ENCODE results near the gene DOK3.

DOK3 gene

DNA sequence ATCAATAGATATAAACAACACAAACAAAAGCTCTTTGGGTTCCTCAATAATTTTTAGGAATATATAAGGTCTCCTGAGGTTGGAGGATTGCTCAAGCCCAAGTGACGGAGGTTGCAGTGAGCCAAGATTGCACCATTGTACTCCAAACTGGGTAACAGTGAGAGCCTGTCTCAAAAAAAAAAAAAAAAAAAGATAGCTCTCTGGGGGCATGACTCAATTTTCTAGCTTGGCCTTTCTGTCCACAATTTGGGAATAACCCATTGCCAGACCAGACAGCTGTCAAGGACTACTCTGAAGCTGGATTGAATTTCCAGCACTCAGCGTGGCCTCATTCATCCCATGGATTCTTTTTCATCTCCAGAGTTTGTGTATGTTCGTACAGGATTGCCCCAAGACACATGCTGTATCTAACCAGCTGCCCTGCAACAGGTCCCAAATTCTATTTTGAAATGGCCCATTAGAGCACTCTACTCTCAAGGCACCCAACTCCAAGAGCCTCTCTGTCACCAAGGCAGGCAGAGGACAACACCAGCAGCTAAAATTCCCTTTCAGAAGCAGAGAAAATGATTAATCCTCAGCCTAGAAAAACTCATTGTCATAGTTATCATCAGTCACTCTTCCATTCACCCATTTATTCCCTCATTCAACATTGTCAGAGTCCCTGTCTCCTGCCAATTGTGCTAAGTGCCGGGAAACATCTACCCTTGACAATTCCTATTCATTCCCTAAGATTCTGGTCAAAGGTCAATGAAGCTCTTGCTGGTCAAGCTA, 36.0 kb upstream of the DOK3 start:
- H3K4me2 ChIP-seq (ENCODE audit: low read depth, low read length, poor library complexity, severe bottlenecking), result no peak overlapping the region
- no peaks in the 10 kb centered on the region for H3K27me3 ChIP-seq (ENCODE audit: insufficient read depth, low read length, poor library complexity, severe bottlenecking)
- no peaks in the 10 kb centered on the region for H4K20me1 ChIP-seq (ENCODE audit: insufficient read depth, low read length, poor library complexity, severe bottlenecking)
- H3K4me1 ChIP-seq (ENCODE audit: insufficient read depth, low read length, poor library complexity, severe bottlenecking), result no peaks in the 10 kb centered on the region
- peaks cover 4% of the 10 kb centered on the region; the same call in 1 of the 2 replicates for H3K79me2 ChIP-seq (ENCODE audit: insufficient read depth, low read length)
- no peaks in the 10 kb centered on the region for H3K9me3 ChIP-seq (ENCODE audit: insufficient read depth, low read depth, low read length)
- H2AFZ ChIP-seq (ENCODE audit: low read length), result no peak overlapping the region
- H3K9me2 ChIP-seq (replicated peaks; ENCODE audit: low read depth, low read length), result no peaks in the 10 kb centered on the region
- H3K4me3 ChIP-seq (ENCODE audit: low read length, poor library complexity, severe bottlenecking), result no peak overlapping the region
- no peaks in the 10 kb centered on the region for H3F3A ChIP-seq (ENCODE audit: low read depth)
- no peaks in the 10 kb centered on the region for H3K36me3 ChIP-seq (ENCODE audit: insufficient read depth, low read length)
- TF ChIP-seq EZH2phosphoT487 (IDR thresholded peaks at IDR 0.05; ENCODE audit: borderline replicate concordance), result no peak
- TF ChIP-seq, protein P1, sequence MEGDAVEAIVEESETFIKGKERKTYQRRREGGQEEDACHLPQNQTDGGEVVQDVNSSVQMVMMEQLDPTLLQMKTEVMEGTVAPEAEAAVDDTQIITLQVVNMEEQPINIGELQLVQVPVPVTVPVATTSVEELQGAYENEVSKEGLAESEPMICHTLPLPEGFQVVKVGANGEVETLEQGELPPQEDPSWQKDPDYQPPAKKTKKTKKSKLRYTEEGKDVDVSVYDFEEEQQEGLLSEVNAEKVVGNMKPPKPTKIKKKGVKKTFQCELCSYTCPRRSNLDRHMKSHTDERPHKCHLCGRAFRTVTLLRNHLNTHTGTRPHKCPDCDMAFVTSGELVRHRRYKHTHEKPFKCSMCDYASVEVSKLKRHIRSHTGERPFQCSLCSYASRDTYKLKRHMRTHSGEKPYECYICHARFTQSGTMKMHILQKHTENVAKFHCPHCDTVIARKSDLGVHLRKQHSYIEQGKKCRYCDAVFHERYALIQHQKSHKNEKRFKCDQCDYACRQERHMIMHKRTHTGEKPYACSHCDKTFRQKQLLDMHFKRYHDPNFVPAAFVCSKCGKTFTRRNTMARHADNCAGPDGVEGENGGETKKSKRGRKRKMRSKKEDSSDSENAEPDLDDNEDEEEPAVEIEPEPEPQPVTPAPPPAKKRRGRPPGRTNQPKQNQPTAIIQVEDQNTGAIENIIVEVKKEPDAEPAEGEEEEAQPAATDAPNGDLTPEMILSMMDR (conservative IDR thresholded peaks at IDR 0.05; ENCODE audit: low read length), result no peak
- H3K9ac ChIP-seq (ENCODE audit: low read depth, low read length, poor library complexity, severe bottlenecking), result no peak overlapping the region

DNA sequence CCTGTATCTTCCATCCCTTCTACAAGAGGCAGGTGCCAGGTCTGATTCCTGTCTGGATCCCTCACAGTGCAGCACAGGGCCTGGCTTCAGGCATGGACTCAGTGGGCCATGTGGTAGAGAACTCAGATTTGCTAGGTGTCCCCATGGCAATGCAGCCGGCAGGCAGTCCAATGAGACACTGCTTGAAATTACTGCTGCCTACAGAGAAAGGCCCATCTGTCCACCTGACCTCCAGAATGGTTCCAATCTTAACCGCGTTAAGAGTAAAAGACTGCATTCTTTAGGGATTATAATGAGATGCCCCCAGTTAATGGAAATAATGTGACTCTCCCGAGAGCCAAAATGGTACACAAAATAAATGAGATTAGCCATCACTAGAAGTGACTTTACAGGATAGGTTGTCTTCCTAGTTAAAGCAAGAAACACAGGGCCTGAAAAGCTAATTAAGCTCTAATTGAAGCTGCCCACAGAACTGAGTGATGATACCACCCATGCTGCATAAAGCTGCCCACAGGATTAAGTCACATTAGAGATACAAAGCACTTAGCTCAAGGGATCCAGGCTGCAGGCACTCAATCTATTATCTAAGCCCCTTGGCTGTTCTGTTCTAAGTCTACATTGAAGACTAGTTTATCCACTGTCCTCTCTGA, 33.3 kb upstream of the DOK3 start:
- H3K9me2 ChIP-seq (replicated peaks; ENCODE audit: low read depth, low read length), result no peaks in the 10 kb centered on the region
- H3K4me1 ChIP-seq (ENCODE audit: insufficient read depth, low read length, poor library complexity, severe bottlenecking), result no peaks in the 10 kb centered on the region
- H3K4me2 ChIP-seq (ENCODE audit: low read depth, low read length, poor library complexity, severe bottlenecking), result no peak overlapping the region
- H2AFZ ChIP-seq (ENCODE audit: low read length), result no peak overlapping the region
- peaks cover 4% of the 10 kb centered on the region; the same call in 1 of the 2 replicates for H3K36me3 ChIP-seq (ENCODE audit: insufficient read depth, low read length)
- H3K27me3 ChIP-seq (ENCODE audit: insufficient read depth, low read length, poor library complexity, severe bottlenecking), result no peaks in the 10 kb centered on the region
- no peaks in the 10 kb centered on the region for H4K20me1 ChIP-seq (ENCODE audit: insufficient read depth, low read length, poor library complexity, severe bottlenecking)
- H3K4me3 ChIP-seq (ENCODE audit: low read length, poor library complexity, severe bottlenecking), result no peak overlapping the region
- no peaks in the 10 kb centered on the region for H3F3A ChIP-seq (ENCODE audit: low read depth)
- H3K9me3 ChIP-seq (ENCODE audit: insufficient read depth, low read depth, low read length), result no peaks in the 10 kb centered on the region
- no peak overlapping the region for H3K9ac ChIP-seq (ENCODE audit: low read depth, low read length, poor library complexity, severe bottlenecking)
- no peak for TF ChIP-seq EZH2phosphoT487 (IDR thresholded peaks at IDR 0.05; ENCODE audit: borderline replicate concordance)
- TF ChIP-seq, protein P1 (conservative IDR thresholded peaks at IDR 0.05; ENCODE audit: low read length), result no peak
- H3K79me2 ChIP-seq (ENCODE audit: insufficient read depth, low read length), result no peaks in the 10 kb centered on the region

DNA sequence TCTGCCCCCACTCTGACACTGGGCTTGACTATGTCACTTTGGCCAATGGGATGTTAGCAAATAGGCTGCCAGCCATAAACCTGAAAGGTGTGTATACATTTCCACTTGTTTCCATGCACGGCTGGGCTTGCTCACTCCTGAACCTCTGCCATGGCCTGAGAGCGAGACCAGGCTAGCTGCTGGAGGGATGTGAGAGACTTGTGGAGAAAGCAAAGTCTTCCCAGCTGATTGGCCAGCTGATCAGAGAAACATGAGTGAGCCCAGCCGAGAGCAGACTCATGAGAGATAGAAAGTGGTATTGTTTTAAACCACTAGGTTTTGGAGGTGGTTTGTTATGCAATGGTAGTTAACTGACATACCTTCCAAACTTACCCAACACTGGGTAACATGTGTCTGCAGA, 30.8 kb upstream of the DOK3 start:
- no peaks in the 10 kb centered on the region for H3K79me2 ChIP-seq (ENCODE audit: insufficient read depth, low read length)
- no peaks in the 10 kb centered on the region for H3K9me2 ChIP-seq (replicated peaks; ENCODE audit: low read depth, low read length)
- no peaks in the 10 kb centered on the region for H3F3A ChIP-seq (ENCODE audit: low read depth)
- H3K36me3 ChIP-seq (ENCODE audit: insufficient read depth, low read length), result peaks cover 17% of the 10 kb centered on the region; the same call in 1 of the 2 replicates
- no peak overlapping the region for H2AFZ ChIP-seq (ENCODE audit: low read length)
- no peaks in the 10 kb centered on the region for H3K4me1 ChIP-seq (ENCODE audit: insufficient read depth, low read length, poor library complexity, severe bottlenecking)
- H3K4me3 ChIP-seq (ENCODE audit: low read length, poor library complexity, severe bottlenecking), result no peak overlapping the region
- H4K20me1 ChIP-seq (ENCODE audit: insufficient read depth, low read length, poor library complexity, severe bottlenecking), result no peaks in the 10 kb centered on the region
- H3K9ac ChIP-seq (ENCODE audit: low read depth, low read length, poor library complexity, severe bottlenecking), result no peak overlapping the region
- no peak overlapping the region for H3K4me2 ChIP-seq (ENCODE audit: low read depth, low read length, poor library complexity, severe bottlenecking)
- TF ChIP-seq, protein P1 (conservative IDR thresholded peaks at IDR 0.05; ENCODE audit: low read length), result no peak
- TF ChIP-seq EZH2phosphoT487 (IDR thresholded peaks at IDR 0.05; ENCODE audit: borderline replicate concordance), result no peak
- H3K27me3 ChIP-seq (ENCODE audit: insufficient read depth, low read length, poor library complexity, severe bottlenecking), result no peaks in the 10 kb centered on the region
- no peaks in the 10 kb centered on the region for H3K9me3 ChIP-seq (ENCODE audit: insufficient read depth, low read depth, low read length)
